ENCODE data around the gene OPN5. TPM values are rescaled to one million over a fixed set of nuclear protein-coding genes. Genes with fewer than 3 reads are reported as not detected.
"Not testable (repeated sequence)": the region's sequence is repeated elsewhere in the genome, so short reads cannot be mapped to it uniquely, and the experiment has no call there.

Gene OPN5
- total RNA-seq, 6 experiments from 2014 or later: not detected

GRCh38 chr6:47740714-47741113, 41.1 kb upstream of the OPN5 start:
- H3K36me3 Mint-ChIP-seq (ENCODE audit: low read depth): no peaks in the 10 kb centered on the region
- no peak overlapping the region for H3K27ac Mint-ChIP-seq
- no peak for DNase-seq
- H3K9me3 Mint-ChIP-seq: no peaks in the 10 kb centered on the region
- H3K4me3 Mint-ChIP-seq: no peak overlapping the region
- H3K4me1 Mint-ChIP-seq (ENCODE audit: low read depth): no peaks in the 10 kb centered on the region
- no peaks in the 10 kb centered on the region for H3K27me3 Mint-ChIP-seq (ENCODE audit: insufficient read depth)
- TF ChIP-seq, protein P1, sequence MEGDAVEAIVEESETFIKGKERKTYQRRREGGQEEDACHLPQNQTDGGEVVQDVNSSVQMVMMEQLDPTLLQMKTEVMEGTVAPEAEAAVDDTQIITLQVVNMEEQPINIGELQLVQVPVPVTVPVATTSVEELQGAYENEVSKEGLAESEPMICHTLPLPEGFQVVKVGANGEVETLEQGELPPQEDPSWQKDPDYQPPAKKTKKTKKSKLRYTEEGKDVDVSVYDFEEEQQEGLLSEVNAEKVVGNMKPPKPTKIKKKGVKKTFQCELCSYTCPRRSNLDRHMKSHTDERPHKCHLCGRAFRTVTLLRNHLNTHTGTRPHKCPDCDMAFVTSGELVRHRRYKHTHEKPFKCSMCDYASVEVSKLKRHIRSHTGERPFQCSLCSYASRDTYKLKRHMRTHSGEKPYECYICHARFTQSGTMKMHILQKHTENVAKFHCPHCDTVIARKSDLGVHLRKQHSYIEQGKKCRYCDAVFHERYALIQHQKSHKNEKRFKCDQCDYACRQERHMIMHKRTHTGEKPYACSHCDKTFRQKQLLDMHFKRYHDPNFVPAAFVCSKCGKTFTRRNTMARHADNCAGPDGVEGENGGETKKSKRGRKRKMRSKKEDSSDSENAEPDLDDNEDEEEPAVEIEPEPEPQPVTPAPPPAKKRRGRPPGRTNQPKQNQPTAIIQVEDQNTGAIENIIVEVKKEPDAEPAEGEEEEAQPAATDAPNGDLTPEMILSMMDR (IDR thresholded peaks at IDR 0.05): no peak

- H3K4me1 Mint-ChIP-seq (ENCODE audit: low read depth): no peaks in the 10 kb centered on the region
- no peaks in the 10 kb centered on the region for H3K27me3 Mint-ChIP-seq (ENCODE audit: insufficient read depth)
- H3K4me3 Mint-ChIP-seq: no peak overlapping the region
- TF ChIP-seq, protein P1 (IDR thresholded peaks at IDR 0.05): no peak
- no peak overlapping the region for H3K27ac Mint-ChIP-seq
- DNase-seq: no peak
- H3K36me3 Mint-ChIP-seq (ENCODE audit: low read depth): no peaks in the 10 kb centered on the region
- no peaks in the 10 kb centered on the region for H3K9me3 Mint-ChIP-seq
Measured at GRCh38 chr6:47741807-47742206, 40.0 kb upstream of the OPN5 start.

GRCh38 chr6:47743744-47744143, 38.1 kb upstream of the OPN5 start:
- no peaks in the 10 kb centered on the region for H3K4me1 Mint-ChIP-seq (ENCODE audit: low read depth)
- H3K36me3 Mint-ChIP-seq (ENCODE audit: low read depth): no peaks in the 10 kb centered on the region
- no peak for DNase-seq

GRCh38 chr6:47745269-47745668, 36.6 kb upstream of the OPN5 start:
- H3K4me1 Mint-ChIP-seq (ENCODE audit: low read depth); H3K36me3 Mint-ChIP-seq (ENCODE audit: low read depth); H3K4me3 Mint-ChIP-seq; H3K27ac Mint-ChIP-seq; DNase-seq; H3K9me3 Mint-ChIP-seq; H3K27me3 Mint-ChIP-seq (ENCODE audit: insufficient read depth): not testable (repeated sequence)

More at GRCh38 chr6:47743744-47744143, 38.1 kb upstream of the OPN5 start:
- Mint-ChIP-seq H3K9me3 (no peaks in the 10 kb centered on the region), H3K4me3 (no peak overlapping the region), H3K27ac (no peak overlapping the region), H3K27me3 (ENCODE audit: insufficient read depth) (no peaks in the 10 kb centered on the region)
- TF ChIP-seq, protein P1 (IDR thresholded peaks at IDR 0.05): no peak

- Mint-ChIP-seq H3K36me3 (ENCODE audit: low read depth) (no peaks in the 10 kb centered on the region), H3K27me3 (ENCODE audit: insufficient read depth) (peaks cover 2% of the 10 kb centered on the region; the same call in 1 of the 2 replicates), H3K9me3 (no peaks in the 10 kb centered on the region), H3K4me3 (no peak overlapping the region), H3K27ac (no peak overlapping the region), H3K4me1 (ENCODE audit: low read depth) (no peaks in the 10 kb centered on the region)
- no peak for DNase-seq
- TF ChIP-seq, protein P1 (IDR thresholded peaks at IDR 0.05): no peak
Measured at GRCh38 chr6:47749757-47750156, 32.1 kb upstream of the OPN5 start.

DNA sequence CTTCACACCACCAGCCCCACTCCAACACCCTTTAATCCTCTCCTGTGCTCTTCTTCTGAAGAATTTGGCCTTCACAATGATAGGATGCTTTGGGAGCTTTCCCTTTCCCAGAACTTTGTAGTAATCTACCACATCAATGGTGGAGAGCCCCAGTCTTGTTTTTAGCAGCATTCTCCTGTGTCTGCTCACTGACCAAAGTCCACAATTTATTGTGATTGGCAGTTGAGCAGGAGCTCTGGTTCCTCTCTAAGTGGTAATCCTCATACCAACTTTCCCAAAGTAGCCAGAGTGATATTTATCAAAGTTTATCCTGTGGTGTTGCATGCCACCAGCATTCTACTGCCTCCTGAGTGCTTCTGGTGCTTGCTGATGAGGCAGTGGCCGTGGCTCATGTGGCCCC, 29.0 kb upstream of the OPN5 start:
- TF ChIP-seq, protein P1 (IDR thresholded peaks at IDR 0.05): no peak
- no peak for DNase-seq
- H3K9me3 Mint-ChIP-seq: no peaks in the 10 kb centered on the region
- H3K36me3 Mint-ChIP-seq (ENCODE audit: low read depth): no peaks in the 10 kb centered on the region
- H3K27me3 Mint-ChIP-seq (ENCODE audit: insufficient read depth): peaks cover 2% of the 10 kb centered on the region; the same call in 1 of the 2 replicates
- no peak overlapping the region for H3K4me3 Mint-ChIP-seq
- H3K27ac Mint-ChIP-seq: no peak overlapping the region
- H3K4me1 Mint-ChIP-seq (ENCODE audit: low read depth): no peaks in the 10 kb centered on the region
